Measurements from ENCODE around the gene CASP3.
"Not testable (repeated sequence)": the region's sequence is repeated elsewhere in the genome, so short reads cannot be mapped to it uniquely, and the experiment has no call there.

The CASP3 gene

DNA sequence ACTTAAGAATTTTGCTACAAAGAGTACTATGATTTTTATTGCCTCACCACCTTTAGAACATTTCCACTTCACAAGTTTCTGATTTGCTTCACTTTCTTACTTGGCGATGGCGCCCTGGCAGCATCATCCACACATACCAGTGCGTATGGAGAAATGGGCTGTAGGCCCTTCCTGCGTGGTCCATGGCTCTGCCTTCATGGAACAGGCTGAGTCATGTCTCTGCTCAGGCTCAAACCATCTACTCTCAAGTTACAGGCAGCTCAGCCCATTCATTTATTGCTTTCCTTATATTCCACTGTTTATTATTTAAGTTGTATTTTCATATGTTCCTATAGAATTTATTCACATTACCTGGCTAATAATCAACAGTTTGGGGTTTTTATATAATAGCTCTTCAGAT lies 21.1 kb downstream of the CASP3 start:
- DNase-seq, result no peak

DNA sequence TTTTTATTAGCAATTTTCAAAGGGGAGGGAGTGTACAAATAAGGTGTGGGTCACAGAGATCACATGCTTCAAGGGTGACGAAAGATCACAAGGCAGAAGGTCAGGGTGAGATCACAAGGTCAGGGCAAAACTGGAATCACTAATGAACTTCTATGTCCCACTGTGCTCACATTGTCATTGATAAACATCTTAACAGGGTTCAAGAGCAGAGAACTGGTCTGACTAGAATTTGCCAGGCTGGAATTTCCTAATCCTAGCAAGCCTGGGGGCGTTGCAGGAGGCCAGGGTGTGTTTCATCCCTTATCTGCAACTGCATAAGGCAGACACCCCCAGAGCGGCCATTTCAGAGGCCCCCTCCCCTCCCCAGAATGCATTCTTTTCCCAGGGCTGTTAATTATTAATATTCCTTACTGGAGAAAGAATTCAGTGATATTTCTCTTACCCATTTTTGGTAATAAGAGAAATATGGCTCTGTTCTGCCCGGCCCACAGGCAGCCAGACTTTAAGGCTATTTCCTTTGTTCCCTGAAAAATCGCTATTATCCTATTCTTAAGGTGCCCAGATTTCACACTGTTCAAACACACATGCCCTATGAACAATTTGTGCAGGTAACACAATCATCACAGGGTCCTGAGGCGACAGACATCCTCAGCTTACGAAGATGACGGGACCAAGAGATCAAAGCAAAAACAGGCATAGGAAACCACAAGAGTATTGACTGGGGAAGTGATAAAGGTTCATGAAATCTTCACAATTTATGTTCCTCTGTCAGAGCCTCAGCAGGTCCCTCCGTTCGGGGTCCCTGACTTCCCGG lies 23.3 kb downstream of the CASP3 start:
- not testable (repeated sequence) for DNase-seq

DNA sequence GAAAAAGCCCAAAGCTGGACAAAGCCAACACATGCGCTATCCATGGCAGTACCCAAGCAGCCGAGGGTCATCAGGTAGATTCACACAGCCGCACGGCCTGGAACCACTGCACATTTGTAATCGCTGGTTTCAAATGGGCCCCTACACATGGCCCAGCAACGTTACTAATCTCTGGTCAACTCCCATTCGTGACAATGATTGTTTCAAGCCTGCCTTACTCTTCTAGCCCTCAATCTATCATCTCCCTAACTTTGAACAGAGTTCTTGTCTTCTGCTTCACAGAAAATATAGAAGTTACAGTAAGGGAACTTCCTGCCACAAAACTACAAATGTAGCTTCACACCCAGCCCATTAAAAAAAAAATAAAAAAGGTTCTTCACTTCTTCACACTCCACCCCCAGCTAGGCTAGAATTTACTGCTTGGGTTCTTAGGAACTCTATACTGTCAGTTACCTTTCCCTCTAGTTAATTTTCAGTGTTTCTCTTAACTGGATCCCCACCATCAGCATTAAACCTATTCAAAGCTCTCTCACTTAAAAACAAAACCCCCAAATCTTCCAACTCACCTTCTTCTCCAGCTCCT lies 24.2 kb downstream of the CASP3 start:
- no peak for DNase-seq

DNA sequence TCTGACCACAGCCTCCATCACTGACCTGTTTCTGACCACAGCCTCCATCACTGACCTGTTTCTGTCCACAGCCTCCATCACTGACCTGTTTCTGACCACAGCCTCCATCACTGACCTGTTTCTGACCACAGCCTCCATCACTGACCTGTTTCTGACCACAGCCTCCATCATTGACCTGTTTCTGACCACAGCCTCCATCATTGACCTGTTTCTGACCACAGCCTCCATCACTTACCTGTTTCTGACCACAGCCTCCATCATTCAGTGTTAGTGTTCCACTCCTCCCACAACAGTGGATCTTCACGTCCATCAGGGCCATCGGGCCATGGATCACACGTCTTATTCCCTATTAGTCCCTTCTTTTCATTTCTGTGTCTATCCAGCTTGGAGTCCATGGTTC lies 24.7 kb downstream of the CASP3 start:
- not testable (repeated sequence) for DNase-seq

DNA sequence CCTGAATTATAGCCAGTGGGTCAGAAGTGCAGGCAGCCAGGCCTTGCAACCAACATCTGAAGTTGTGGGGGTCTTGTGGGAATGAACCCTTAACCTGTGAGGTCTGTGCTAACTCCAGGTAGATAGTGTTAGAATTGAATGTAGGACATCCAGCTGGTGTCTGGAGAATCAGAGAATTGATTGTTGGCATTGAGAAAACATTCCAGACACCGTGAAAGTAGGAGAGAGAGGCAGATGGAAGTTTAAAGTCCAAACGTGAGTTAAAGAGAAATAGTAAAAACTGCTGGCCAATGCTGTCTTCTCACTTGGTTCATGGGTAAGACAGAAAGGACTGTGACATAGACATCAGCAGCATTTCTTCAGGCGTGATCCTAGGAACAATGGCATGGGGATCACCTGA lies 27.7 kb downstream of the CASP3 start:
- DNase-seq, result no peak

DNA sequence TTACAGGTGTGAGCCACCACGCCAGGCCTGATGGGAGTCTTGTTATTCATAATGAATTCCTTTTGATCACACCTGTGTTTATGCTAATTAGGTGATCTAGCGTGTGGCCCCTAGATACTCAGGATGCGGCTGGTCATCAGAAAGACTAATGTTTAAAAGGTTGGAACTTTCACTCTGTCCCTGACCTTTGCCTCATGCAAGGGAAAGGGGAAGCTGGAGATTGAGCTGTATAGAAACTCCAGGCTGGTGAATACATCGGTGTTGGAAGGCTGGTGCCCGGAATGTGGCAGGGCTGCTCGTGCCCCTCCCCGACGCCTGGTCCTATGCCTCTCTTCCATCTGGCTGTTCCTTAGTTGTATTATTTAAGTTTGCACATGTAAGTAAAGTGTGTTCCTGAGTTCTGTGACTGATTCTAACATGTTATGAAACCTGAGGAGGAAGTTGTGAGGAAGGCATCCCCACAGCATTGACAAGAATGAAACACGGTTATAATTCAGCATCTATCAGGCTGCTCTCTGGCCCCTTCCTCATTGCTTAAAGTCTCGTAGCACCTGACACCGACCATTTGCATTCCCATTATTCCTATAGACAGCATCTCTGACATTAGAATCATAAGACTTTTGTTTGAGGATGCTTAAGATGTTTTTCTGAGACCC lies 28.9 kb downstream of the CASP3 start:
- DNase-seq, result no peak

DNA sequence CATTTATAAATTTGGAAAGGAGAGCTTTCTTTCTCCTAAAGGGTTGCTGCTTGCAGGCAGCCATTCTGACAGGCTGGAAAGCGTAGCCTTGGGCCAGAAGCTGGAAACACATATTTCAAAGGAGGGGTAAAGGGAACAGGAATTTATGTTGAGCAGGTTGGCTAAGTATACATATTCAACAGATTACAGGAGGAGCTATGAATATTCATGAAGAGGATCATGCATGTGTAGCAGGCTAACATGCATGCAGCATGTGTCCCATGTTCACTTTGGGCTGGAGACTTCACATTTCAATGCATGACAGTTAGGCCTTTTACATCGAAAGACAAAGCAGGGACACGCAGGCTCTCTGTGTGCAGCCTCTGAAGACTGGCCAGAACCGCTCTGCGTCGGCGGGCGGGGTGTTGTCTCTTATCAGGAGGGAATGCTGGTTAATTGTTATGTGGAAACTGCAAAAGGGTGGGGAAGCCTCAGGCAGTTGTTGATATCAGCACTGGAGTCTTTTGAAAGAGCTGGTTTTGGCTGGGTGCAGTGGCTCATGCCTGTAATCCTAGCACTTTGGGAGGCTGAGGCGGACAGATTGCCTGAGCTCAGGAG lies 31.5 kb downstream of the CASP3 start:
- DNase-seq, result no peak

DNA sequence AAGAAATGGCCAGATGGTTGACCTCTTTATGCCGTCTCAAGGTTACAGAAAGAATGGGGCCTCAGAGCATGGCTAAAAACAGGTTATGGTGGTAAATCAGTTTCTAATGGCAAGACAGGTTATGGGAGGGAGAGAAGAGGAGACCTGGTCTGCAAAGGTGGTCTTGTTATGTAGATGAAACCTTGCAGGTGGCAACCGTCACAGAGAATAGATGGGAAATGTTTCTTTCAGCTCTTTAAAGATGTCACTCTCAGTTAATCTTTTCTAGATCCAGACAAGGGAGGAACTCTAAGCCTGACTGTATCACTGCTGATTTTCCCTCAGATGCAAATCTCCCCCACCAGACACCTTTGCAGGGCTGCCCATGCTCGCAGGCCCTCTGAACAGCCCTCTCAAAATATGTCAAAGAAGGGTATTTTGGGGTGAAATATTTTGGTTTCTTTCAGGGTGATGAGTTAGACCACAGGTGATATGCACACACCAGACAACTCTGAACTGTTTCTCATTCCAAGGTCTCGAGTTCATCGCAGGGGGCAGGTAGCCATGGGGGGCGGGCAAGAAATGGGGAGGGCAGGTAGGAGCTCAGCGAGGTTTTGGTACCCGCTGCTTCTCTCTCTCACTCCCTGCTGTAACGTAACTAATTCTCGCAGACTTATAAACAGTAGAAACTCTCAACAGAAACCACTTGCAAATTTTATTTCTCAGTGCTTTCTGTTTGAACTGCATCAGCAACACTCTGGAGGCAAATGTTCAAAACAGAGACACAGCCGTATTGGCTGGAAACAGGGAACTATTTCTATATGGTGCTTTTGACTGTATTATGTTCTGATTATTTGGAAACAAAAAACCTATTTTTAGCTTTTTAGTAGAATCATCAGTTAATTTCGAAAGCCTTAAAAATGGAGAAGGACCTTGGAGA lies 32.4 kb downstream of the CASP3 start:
- DNase-seq, result no peak

DNA sequence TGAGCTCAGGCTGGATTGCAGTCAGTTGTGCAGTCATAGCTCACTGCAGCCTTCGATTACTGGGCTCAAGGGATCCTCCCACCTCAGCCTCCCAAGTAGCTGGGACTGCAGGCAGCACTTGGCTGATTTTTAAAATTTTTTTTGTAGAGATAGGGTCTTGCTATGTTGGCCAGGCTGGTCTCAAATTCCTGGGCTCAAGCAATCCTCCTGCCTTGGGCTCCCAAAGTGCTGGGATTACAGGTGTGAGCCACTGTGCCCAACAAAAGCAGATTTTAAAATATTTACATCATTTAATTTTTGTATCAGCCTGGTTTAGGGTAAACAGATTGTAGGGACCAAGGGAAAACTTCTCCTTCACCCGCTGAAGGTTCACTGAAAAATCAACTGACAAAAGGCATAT lies 33.1 kb downstream of the CASP3 start:
- not testable (repeated sequence) for DNase-seq

DNA sequence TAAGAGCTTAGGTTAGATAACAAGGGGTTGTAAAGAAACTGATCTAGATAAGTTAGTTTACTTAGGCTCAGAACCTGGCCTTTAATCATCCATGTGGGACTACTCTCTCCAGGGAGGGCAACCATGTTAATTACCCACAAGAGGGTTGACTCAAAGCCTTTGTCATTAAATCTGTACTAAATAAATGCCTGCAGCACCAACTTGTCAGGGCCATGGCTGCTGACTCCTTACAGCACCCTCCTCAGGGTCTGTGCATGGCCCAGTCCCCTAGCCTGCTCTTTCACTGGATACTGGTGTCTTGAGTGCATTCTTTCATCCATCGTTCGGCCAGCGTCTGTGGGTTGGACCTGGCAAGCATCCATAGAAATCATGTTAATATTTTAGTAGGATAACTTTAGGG lies 34.7 kb downstream of the CASP3 start:
- DNase-seq, result no peak

DNA sequence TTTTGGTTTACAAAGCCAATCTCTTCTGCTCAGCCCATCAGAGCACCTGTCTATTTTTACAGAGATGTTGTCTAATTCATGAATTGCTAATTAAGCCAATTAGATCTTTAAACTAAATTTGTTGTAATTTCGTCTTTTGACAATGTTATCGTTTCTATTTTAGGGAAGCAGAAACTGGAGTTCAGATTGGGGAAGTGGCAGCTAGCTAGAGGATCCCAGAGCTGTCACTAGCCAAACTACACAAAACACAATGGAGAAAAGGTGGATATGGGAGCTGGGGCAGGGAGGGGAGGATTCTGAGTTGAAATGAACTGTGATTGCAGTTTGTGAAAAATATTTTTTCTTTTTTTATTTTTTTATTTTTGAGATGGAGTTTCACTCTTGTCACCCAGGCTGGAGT lies 35.8 kb downstream of the CASP3 start:
- DNase-seq, result no peak

DNA sequence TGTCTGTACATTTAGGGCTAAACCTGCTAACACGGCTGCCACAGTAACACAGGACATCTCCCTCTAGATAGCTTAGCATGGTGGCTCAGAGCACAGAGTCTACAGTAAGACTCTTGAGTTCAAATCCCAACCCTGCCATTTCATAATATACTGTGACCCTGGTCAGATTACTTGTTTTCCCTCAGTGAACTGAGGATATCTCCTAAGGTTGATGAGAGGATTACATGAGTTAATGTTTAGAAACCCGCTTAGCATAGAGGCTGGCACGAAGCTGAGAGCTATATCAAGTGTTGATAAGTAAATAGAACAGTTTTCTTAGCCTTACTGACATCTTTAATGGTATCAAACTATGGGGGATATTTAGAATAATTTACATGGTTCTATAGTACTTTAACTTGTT lies 37.2 kb downstream of the CASP3 start:
- DNase-seq, result no peak

DNA sequence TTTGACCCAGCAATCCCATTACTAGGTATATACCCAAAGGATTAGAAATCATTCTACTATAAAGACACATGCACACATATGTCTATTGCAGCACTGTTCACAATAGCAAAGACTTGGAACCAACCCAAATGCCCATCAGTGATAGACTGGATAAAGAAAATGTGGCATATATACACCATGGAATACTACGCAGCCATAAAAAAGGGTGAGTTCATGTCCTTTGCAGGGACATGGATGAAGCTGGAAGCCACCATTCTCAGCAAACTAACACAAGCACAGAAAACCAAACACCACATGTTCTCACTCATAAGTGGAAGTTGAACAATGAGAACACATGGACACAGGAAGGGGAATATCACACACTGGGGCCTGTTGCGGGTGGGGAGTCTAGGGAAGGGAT lies 41.8 kb downstream of the CASP3 start:
- DNase-seq, result not testable (repeated sequence)

DNA sequence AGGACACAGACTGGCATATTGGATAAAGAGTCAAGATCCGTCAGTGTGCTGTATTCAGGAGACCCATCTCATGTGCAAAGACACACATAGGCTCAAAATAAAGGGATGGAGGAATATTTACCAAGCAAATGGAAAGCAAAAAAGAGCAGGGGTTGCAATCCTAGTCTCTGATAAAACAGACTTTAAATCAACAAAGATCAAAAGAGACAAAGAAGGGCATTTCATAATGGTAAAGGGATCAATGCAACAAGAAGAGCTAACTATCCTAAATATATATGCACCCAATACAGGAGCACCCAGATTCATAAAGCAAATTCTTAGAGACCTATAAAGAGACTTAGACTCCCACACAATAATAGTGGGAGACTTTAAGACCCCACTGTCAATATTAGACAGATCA lies 46.4 kb downstream of the CASP3 start:
- not testable (repeated sequence) for DNase-seq

DNA sequence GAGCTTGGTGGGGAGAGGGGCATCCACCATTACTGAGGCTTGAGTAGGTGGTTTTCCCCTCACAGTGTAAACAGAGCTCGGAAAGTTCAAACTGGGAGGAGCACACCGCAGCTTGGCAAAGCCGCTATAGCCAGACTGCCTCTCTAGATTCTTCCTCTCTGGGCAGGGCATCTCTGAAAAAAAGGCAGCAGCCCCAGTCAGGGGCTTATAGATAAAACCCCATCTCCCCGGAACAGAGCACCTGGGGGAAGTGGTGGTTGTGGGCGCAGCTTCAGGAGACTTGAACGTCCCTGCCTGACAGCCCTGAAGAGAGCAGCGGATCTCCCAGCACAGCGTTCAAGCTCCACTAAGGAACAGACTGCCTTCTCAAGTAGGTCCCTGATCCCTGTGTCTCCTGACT lies 48.3 kb downstream of the CASP3 start:
- DNase-seq, result not testable (repeated sequence)

DNA sequence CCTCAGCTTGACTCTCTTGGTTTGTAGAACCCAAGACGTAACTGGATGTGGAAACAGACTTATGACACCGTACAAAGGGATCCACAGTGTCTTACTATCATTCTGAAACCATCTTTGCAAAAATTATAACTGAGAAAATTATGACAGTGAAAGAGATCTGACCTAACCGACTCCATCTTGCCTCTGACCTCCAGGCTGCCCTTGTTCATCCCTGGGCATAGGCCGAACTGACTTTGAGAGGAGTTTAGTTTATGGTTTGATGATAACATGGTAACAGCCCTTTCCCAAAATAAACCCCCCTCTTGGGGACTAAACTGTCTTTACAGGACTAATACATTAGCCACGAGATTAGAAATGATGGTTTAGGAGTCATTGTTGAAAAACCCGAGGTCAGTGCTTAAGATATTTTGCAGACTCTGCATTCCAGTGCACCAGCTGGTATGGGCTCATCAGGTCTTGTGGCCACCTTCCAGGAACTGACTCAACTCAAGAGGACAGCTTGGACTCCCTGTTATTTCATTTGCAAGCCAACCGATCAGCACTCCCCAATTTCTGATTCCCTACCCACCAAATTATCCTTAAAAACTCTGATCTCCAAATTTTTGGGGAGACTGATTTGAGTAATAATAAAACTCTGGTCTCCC lies 49.6 kb downstream of the CASP3 start:
- DNase-seq, result no peak

DNA sequence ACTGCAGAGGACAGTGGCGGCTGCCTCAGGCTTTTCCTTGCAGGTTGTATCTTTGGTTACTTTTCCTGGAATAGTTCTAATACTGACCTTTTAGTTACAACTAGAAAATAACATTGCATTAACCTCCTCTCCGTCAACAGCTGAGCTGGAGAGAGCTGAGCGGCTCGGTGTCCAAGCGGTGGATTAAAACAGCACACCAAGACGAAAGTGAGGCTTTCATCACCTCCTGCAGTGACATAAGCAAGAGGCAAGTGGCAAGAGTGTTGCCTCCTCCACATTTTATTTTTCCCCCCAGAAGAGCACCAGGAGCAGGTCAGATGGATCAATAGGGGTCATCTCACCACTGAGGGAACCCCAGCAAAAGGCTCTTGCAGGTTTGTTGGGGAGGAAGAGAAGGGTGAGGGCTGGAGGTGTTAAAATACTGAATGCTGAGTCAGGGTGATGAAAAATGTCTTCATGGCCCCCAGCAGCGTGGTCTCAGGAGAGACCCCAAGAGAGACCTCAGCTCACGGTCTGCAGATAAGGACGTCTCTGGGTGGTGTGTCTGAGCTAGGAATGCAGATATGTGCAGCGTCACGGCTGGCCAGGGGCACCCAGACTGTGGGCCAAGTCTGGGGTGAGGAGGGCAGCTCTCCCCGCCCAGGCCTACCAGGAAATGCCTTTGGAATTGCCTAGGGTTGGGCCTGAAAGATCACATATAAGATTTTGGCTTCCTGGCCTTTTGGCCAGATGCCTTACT lies 50.3 kb downstream of the CASP3 start:
- DNase-seq, result no peak

DNA sequence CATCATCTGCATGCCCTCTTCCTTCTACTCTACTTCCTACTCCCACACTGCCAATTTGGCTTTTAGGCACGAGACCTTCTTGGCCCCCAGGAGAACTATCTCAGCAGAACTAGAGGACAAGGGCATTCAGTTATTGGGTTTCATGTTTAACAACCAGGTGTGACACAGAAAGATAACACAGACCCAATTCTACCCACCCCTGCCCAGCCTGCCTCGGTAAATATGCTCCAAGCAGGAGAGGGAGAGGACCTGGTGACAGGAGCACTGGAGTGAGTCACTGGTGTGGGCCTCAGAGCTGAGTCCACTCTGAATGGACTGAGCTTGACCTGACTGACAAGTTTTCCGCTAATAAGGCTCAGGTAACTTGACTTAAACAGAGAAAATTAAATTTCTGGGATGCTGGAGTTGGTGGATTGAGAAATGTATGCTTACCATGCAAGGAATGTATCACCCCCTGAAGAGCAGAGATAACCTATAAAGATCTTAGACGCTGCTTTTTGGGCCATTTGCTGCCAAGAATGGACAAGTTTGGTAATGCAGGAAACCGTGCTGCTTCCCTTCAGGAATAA lies 52.5 kb downstream of the CASP3 start:
- no peak for DNase-seq

DNA sequence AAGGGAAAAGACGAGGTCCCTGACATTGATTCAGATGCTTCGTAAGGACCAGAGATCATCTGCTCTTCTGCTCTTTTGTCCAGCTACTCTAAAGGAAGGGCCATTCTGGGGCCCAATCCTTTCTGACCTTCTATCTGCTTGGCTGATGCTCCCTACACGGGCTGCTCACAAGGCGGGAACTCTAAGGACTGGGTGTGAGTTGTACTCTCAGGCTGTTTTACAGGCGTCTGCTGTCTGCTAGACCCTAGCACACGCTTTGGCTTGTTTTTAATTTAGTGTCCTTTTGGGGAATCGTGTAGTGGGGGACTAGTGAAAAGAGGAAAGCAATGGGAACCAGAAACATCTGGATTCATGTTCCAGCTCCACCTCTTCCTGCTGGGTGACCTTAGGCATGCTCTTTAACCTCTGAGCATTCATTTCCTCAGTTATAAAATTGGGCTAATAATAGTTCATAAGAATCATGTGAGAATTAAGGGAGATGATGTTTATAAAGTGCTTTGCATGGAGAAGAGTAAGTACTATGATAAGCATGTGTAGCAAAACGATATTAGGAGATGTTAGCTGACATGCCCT lies 53.1 kb downstream of the CASP3 start:
- no peak for DNase-seq

DNA sequence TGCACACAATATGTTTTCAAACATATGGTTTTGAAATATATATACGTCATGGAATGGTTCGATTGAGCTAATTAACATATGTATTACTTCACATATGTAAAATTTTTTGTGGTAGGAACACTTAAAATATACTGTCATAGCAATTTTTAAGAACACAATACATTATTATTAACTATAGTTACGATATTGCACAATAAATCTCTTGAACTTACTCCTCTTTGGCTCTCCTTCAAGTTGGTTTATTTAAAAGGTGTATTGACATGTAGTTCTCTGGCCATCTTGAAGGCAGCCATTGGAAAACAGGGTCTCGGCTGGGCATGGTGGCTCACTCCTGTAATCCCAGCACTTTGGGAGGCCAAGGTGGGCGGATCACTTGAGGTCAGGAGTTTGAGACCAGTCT lies 53.8 kb downstream of the CASP3 start:
- no peak for DNase-seq

DNA sequence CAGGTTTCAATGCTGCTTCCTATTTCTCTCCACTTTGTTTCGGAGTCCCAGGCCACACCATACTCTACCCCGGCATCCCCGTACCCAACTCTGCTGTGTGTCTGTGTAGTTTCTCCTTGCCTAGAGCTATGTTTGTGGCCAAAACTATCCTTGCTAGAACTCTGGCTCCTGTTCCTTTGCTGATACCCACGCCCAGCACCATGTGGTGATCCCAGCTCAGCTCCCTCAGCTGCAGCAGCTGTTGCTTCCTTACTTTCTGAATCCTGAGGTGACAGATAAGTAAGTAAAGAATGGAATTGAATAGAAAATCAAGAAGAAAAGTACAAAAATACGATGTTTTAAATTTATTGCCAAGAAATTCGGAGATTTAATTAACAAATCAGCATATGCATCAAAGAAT lies 55.8 kb downstream of the CASP3 start:
- no peak for DNase-seq

All from retina (tissue), 1 donor.